HEK293 (cell line): ENCODE measurements around the gene SAMD14.

ENCODE experiments used
- GLI4 ChIP-seq: fragments of 450-650 bp; formaldehyde crosslinking; IDR thresholded peaks from 2 replicates; pipeline ENCODE4 v1.5.1; 2016; ENCODE audit warnings: missing biosample characterization, missing genetic modification characterization
- KLF10 ChIP-seq: fragments of 450-650 bp; IDR thresholded peaks from 2 replicates; pipeline ENCODE4 v1.5.1; 2018; ENCODE audit warnings: missing biosample characterization, mild to moderate bottlenecking, missing genetic modification characterization
- KLF9 ChIP-seq: fragments of 450-650 bp; formaldehyde crosslinking; IDR thresholded peaks from 2 replicates; pipeline ENCODE4 v1.5.1; 2016; ENCODE audit warnings: missing biosample characterization, missing genetic modification characterization, low read depth
- MYNN ChIP-seq: fragments of 450-650 bp; formaldehyde crosslinking; IDR thresholded peaks from 2 replicates; pipeline ENCODE4 v1.5.1; 2016; ENCODE audit warnings: missing biosample characterization, missing genetic modification characterization, borderline replicate concordance
- REPIN1 ChIP-seq: fragments of 450-650 bp; formaldehyde crosslinking; IDR thresholded peaks from 2 replicates; pipeline ENCODE4 v1.5.1; 2017; ENCODE audit warnings: missing biosample characterization, missing genetic modification characterization, low read depth
- SCRT2 ChIP-seq: fragments of 450-650 bp; formaldehyde crosslinking; IDR thresholded peaks from 2 replicates; pipeline ENCODE4 v1.5.1; 2016; ENCODE audit warnings: missing biosample characterization, missing genetic modification characterization
- ZBTB17 ChIP-seq: fragments of 450-650 bp; formaldehyde crosslinking; IDR thresholded peaks from 2 replicates; pipeline ENCODE4 v1.5.1; 2016; ENCODE audit warnings: missing biosample characterization, missing genetic modification characterization
- ZFP41 ChIP-seq: fragments of 450-650 bp; formaldehyde crosslinking; IDR thresholded peaks from 2 replicates; pipeline ENCODE4 v1.5.1; 2016; ENCODE audit warnings: missing biosample characterization, missing genetic modification characterization, borderline replicate concordance
- ZNF132 ChIP-seq: fragments of 450-650 bp; formaldehyde crosslinking; IDR thresholded peaks from 2 replicates; pipeline ENCODE4 v1.5.1; 2017; ENCODE audit warnings: missing biosample characterization, missing genetic modification characterization, borderline replicate concordance
- ZNF2 ChIP-seq: fragments of 450-650 bp; formaldehyde crosslinking; IDR thresholded peaks from 2 replicates; pipeline ENCODE4 v1.5.1; 2016; ENCODE audit warnings: missing biosample characterization, missing genetic modification characterization
- ZNF544 ChIP-seq: fragments of 450-650 bp; formaldehyde crosslinking; IDR thresholded peaks from 2 replicates; pipeline ENCODE4 v1.5.0; 2017; ENCODE audit warnings: missing biosample characterization, missing genetic modification characterization
- ZNF571 ChIP-seq: fragments of 450-650 bp; formaldehyde crosslinking; IDR thresholded peaks from 2 replicates; pipeline ENCODE4 v1.5.0; 2017; ENCODE audit warnings: missing biosample characterization, missing genetic modification characterization
- ZNF664 ChIP-seq: fragments of 450-650 bp; formaldehyde crosslinking; IDR thresholded peaks from 2 replicates; pipeline ENCODE4 v1.5.1; 2016; ENCODE audit warnings: missing biosample characterization, missing genetic modification characterization
- ZNF670 ChIP-seq: fragments of 450-650 bp; formaldehyde crosslinking; IDR thresholded peaks from 2 replicates; pipeline ENCODE4 v1.5.1; 2016; ENCODE audit warnings: missing biosample characterization, missing genetic modification characterization, low read depth
- ZNF677 ChIP-seq: fragments of 450-650 bp; IDR thresholded peaks from 2 replicates; pipeline ENCODE4 v1.5.0; 2018; ENCODE audit warnings: missing biosample characterization, mild to moderate bottlenecking, missing genetic modification characterization, moderate library complexity
- ZNF707 ChIP-seq: fragments of 450-650 bp; formaldehyde crosslinking; IDR thresholded peaks from 2 replicates; pipeline ENCODE4 v1.5.1; 2016; ENCODE audit warnings: missing biosample characterization, missing genetic modification characterization
- ZNF76 ChIP-seq: fragments of 450-650 bp; formaldehyde crosslinking; IDR thresholded peaks from 2 replicates; pipeline ENCODE4; 2016; ENCODE audit warnings: low read depth, missing biosample characterization, missing genetic modification characterization, borderline replicate concordance
- ZNF777 ChIP-seq: fragments of 450-650 bp; formaldehyde crosslinking; IDR thresholded peaks from 2 replicates; pipeline ENCODE4 v1.5.1; 2017; ENCODE audit warnings: missing biosample characterization, missing genetic modification characterization, borderline replicate concordance
- ZNF792 ChIP-seq: fragments of 450-650 bp; formaldehyde crosslinking; IDR thresholded peaks from 2 replicates; pipeline ENCODE4 v1.5.1; 2016; ENCODE audit warnings: missing biosample characterization, missing genetic modification characterization
- ZSCAN16 ChIP-seq: fragments of 450-650 bp; formaldehyde crosslinking; IDR thresholded peaks from 2 replicates; pipeline ENCODE4 v1.5.1; 2016; ENCODE audit warnings: missing biosample characterization, missing genetic modification characterization
- ZSCAN23 ChIP-seq: fragments of 450-650 bp; formaldehyde crosslinking; IDR thresholded peaks from 2 replicates; pipeline ENCODE4 v1.5.1; 2016; ENCODE audit warnings: missing biosample characterization, missing genetic modification characterization
- ZSCAN30 ChIP-seq: fragments of 450-650 bp; IDR thresholded peaks from 2 replicates; pipeline ENCODE4 v1.5.1; 2018; ENCODE audit warnings: missing biosample characterization, mild to moderate bottlenecking, missing genetic modification characterization, moderate library complexity
- TF ChIP-seq, protein P1 (sequence below): fragments of 450-650 bp; formaldehyde crosslinking; IDR thresholded peaks from 2 replicates; pipeline ENCODE4 v1.5.1; 2016; ENCODE audit warnings: missing biosample characterization, missing genetic modification characterization, low read depth
- TF ChIP-seq, protein P2 (sequence below): fragments of 450-650 bp; formaldehyde crosslinking; IDR thresholded peaks from 2 replicates; pipeline ENCODE4 v1.5.1; 2016; ENCODE audit warnings: missing biosample characterization, missing genetic modification characterization
- TF ChIP-seq, protein P3 (sequence below): fragments of 450-650 bp; formaldehyde crosslinking; IDR thresholded peaks from 2 replicates; pipeline ENCODE4 v1.5.1; 2016; ENCODE audit warnings: missing biosample characterization, missing genetic modification characterization
- TF ChIP-seq, protein P4 (sequence below): fragments of 450-650 bp; formaldehyde crosslinking; IDR thresholded peaks from 2 replicates; pipeline ENCODE4 v1.5.1; 2016; ENCODE audit warnings: missing biosample characterization, missing genetic modification characterization
- TF ChIP-seq, protein P5 (sequence below): fragments of 450-650 bp; formaldehyde crosslinking; IDR thresholded peaks from 2 replicates; pipeline ENCODE4 v1.5.1; 2016; ENCODE audit warnings: missing biosample characterization, missing genetic modification characterization
- TF ChIP-seq, protein P6 (sequence below): fragments of 450-650 bp; formaldehyde crosslinking; IDR thresholded peaks from 2 replicates; pipeline ENCODE4 v1.5.1; 2017; ENCODE audit warnings: missing biosample characterization, missing genetic modification characterization

SAMD14 gene

DNA sequence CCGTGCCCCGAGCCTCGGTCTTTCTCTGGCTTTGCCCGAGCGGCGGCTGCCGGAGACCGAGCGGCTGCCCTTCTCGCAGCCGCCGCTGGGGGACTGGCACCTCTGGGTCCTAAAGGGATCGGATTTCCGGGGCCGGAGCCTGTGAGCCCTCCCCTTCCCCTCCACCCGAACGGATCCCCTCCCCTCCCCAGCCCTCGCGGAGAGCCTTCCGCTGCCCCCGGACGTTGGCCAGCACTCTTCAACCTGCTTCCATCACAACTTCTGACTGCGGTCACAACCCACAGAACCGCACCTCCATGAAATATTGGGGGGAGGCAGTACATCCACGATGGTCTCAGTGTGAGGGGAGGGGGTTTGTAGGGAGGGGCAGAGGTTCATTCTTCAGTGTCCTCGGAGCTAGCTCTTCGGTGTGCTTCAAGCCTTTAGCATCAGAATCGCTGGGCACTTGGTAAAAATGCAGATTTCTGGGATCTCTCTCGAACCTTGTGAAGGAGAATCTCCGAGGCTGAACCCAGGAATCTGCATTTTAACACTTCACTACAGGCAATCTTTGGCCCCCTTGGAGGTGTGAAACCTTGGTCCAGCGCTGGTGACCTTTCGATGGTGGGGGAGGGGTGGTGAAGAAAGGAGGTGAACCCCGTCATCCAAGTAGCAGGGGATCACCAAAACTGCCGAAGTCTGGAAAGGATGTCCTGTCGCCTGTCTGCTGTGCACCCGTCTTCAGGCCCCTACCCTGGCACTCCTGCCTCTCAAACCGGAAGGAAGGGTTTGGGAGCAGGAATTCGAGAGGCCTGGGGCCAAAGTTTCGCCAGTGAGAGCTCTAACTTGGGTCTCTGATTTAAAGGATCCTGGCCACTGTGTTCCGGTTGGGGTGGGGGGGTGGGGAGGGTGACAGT, 21.3 kb upstream of the SAMD14 start (continued):
- TF ChIP-seq, protein P1, sequence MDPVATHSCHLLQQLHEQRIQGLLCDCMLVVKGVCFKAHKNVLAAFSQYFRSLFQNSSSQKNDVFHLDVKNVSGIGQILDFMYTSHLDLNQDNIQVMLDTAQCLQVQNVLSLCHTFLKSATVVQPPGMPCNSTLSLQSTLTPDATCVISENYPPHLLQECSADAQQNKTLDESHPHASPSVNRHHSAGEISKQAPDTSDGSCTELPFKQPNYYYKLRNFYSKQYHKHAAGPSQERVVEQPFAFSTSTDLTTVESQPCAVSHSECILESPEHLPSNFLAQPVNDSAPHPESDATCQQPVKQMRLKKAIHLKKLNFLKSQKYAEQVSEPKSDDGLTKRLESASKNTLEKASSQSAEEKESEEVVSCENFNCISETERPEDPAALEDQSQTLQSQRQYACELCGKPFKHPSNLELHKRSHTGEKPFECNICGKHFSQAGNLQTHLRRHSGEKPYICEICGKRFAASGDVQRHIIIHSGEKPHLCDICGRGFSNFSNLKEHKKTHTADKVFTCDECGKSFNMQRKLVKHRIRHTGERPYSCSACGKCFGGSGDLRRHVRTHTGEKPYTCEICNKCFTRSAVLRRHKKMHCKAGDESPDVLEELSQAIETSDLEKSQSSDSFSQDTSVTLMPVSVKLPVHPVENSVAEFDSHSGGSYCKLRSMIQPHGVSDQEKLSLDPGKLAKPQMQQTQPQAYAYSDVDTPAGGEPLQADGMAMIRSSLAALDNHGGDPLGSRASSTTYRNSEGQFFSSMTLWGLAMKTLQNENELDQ: no peak
- TF ChIP-seq, protein P2, sequence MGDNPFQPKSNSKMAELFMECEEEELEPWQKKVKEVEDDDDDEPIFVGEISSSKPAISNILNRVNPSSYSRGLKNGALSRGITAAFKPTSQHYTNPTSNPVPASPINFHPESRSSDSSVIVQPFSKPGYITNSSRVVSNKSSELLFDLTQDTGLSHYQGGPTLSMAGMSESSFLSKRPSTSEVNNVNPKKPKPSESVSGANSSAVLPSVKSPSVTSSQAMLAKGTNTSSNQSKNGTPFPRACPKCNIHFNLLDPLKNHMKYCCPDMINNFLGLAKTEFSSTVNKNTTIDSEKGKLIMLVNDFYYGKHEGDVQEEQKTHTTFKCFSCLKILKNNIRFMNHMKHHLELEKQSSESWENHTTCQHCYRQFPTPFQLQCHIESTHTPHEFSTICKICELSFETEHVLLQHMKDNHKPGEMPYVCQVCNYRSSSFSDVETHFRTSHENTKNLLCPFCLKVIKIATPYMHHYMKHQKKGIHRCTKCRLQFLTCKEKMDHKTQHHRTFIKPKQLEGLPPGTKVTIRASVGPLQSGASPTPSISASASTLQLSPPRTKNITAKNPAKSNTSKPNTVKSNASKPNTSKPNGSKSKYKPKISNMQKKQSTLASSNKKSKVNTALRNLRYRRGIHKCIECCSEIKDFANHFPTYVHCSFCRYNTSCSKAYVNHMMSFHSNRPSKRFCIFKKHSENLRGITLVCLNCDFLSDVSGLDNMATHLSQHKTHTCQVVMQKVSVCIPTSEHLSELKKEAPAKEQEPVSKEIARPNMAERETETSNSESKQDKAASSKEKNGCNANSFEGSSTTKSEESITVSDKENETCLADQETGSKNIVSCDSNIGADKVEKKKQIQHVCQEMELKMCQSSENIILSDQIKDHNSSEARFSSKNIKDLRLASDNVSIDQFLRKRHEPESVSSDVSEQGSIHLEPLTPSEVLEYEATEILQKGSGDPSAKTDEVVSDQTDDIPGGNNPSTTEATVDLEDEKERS (tag by site-specific recombination): no peak
- TF ChIP-seq KLF9: no peak
- TF ChIP-seq, protein P3, sequence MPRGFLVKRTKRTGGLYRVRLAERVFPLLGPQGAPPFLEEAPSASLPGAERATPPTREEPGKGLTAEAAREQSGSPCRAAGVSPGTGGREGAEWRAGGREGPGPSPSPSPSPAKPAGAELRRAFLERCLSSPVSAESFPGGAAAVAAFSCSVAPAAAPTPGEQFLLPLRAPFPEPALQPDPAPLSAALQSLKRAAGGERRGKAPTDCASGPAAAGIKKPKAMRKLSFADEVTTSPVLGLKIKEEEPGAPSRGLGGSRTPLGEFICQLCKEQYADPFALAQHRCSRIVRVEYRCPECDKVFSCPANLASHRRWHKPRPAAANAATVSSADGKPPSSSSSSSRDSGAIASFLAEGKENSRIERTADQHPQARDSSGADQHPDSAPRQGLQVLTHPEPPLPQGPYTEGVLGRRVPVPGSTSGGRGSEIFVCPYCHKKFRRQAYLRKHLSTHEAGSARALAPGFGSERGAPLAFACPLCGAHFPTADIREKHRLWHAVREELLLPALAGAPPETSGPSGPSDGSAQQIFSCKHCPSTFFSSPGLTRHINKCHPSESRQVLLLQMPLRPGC (tag by site-specific recombination): peak; percentile 10; the same call in 1 of the 2 replicates
- TF ChIP-seq SCRT2 (tag by site-specific recombination): no peak
- no peak for TF ChIP-seq ZSCAN16 (tag by site-specific recombination)
- TF ChIP-seq ZFP41: no peak
- no peak for TF ChIP-seq ZSCAN23
- no peak for TF ChIP-seq MYNN (tag by site-specific recombination)
- TF ChIP-seq ZNF792 (tag by site-specific recombination): no peak
- TF ChIP-seq ZSCAN30: peak; percentile 51; the same call in 1 of the 2 replicates
- no peak for TF ChIP-seq GLI4
- peak; percentile 58 for TF ChIP-seq ZBTB17 (tag by site-specific recombination)
- TF ChIP-seq, protein P4, sequence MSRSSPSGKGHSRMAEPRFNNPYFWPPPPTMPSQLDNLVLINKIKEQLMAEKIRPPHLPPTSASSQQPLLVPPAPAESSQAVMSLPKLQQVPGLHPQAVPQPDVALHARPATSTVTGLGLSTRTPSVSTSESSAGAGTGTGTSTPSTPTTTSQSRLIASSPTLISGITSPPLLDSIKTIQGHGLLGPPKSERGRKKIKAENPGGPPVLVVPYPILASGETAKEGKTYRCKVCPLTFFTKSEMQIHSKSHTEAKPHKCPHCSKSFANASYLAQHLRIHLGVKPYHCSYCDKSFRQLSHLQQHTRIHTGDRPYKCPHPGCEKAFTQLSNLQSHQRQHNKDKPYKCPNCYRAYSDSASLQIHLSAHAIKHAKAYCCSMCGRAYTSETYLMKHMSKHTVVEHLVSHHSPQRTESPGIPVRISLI (tag by site-specific recombination): no peak
- TF ChIP-seq, protein P5, sequence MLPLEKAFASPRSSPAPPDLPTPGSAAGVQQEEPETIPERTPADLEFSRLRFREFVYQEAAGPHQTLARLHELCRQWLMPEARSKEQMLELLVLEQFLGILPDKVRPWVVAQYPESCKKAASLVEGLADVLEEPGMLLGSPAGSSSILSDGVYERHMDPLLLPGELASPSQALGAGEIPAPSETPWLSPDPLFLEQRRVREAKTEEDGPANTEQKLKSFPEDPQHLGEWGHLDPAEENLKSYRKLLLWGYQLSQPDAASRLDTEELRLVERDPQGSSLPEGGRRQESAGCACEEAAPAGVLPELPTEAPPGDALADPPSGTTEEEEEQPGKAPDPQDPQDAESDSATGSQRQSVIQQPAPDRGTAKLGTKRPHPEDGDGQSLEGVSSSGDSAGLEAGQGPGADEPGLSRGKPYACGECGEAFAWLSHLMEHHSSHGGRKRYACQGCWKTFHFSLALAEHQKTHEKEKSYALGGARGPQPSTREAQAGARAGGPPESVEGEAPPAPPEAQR (tag by site-specific recombination): no peak
- no peak for TF ChIP-seq ZNF571 (tag by site-specific recombination)
- TF ChIP-seq ZNF132 (tag by site-specific recombination): no peak
- TF ChIP-seq ZNF2 (tag by site-specific recombination): peak; percentile 55; the same call in 1 of the 2 replicates
- no peak for TF ChIP-seq ZNF670 (tag by site-specific recombination)
- no peak for TF ChIP-seq ZNF664 (tag by site-specific recombination)
- TF ChIP-seq, protein P6, sequence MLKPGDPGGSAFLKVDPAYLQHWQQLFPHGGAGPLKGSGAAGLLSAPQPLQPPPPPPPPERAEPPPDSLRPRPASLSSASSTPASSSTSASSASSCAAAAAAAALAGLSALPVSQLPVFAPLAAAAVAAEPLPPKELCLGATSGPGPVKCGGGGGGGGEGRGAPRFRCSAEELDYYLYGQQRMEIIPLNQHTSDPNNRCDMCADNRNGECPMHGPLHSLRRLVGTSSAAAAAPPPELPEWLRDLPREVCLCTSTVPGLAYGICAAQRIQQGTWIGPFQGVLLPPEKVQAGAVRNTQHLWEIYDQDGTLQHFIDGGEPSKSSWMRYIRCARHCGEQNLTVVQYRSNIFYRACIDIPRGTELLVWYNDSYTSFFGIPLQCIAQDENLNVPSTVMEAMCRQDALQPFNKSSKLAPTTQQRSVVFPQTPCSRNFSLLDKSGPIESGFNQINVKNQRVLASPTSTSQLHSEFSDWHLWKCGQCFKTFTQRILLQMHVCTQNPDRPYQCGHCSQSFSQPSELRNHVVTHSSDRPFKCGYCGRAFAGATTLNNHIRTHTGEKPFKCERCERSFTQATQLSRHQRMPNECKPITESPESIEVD (tag by site-specific recombination): no peak
- no peak for TF ChIP-seq KLF10
- no peak for TF ChIP-seq ZNF707 (tag by site-specific recombination)
- TF ChIP-seq REPIN1 (tag by site-specific recombination): no peak
- TF ChIP-seq ZNF777 (tag by site-specific recombination): no peak
- no peak for TF ChIP-seq ZNF677 (tag by site-specific recombination)
- TF ChIP-seq ZNF76 (tag by site-specific recombination): peak; percentile 59; the same call in 1 of the 2 replicates
- TF ChIP-seq ZNF544 (tag by site-specific recombination): no peak
